GM23338 (cell line): Measurements from ENCODE around the gene RSPH1. TPM values are rescaled to one million over a fixed set of nuclear protein-coding genes. Genes with fewer than 3 reads are reported as not detected.

Source experiments
- ATAC-seq: fragments of 200-7000 bp; cut with Tn5 transposase; 3 replicates; pipeline ENCODE4 v1.9.1; 2020
- DNase-seq: peaks from one replicate; pipeline ENCODE4 v3.0.0-alpha.2; 2015; ENCODE audit warnings: low spot score
- H2AFZ ChIP-seq: fragments of 200-600 bp; sonication (generic); 2 replicates; pipeline ENCODE4 v1.8.0; 2016; ENCODE audit warnings: antibody characterized with exemption, mild to moderate bottlenecking, moderate library complexity
- H3F3A ChIP-seq: fragments of 200-600 bp; sonication (generic); replicated peaks from 2 replicates; pipeline ENCODE4 v1.8.0; 2017; ENCODE audit warnings: antibody characterized with exemption, mixed run types, low read depth
- H3K27ac ChIP-seq: fragments of 200-600 bp; sonication (generic); 2 replicates; pipeline ENCODE4 v1.6.1; 2016; ENCODE audit warnings: low read depth
- H3K27me3 ChIP-seq: fragments of 200-600 bp; sonication (generic); 2 replicates; pipeline ENCODE4 v1.8.0; 2016; ENCODE audit warnings: mild to moderate bottlenecking, mixed run types, moderate library complexity; ENCODE audit not compliant: insufficient read depth
- H3K36me3 ChIP-seq: fragments of 200-600 bp; sonication (generic); 2 replicates; pipeline ENCODE4 v1.8.0; 2016; ENCODE audit warnings: mild to moderate bottlenecking; ENCODE audit not compliant: insufficient read depth
- H3K4me1 ChIP-seq: fragments of 200-600 bp; sonication (generic); 2 replicates; pipeline ENCODE4 v1.8.0; 2016; ENCODE audit warnings: mild to moderate bottlenecking, moderate library complexity; ENCODE audit not compliant: insufficient read depth
- H3K4me2 ChIP-seq: fragments of 200-600 bp; sonication (generic); 2 replicates; pipeline ENCODE4 v1.7.1; 2017; ENCODE audit warnings: mixed run types
- H3K4me3 ChIP-seq: fragments of 200-600 bp; sonication (generic); 2 replicates; pipeline ENCODE4 v1.6.1; 2016; ENCODE audit warnings: mixed run types
- H3K79me2 ChIP-seq: fragments of 200-600 bp; sonication (generic); replicated peaks from 2 replicates; pipeline ENCODE4 v1.8.0; 2017; ENCODE audit warnings: mild to moderate bottlenecking; ENCODE audit not compliant: insufficient read depth
- H3K9me2 ChIP-seq: fragments of 200-600 bp; sonication (generic); 2 replicates; pipeline ENCODE4 v1.8.0; 2017; ENCODE audit not compliant: insufficient read depth
- H4K20me1 ChIP-seq: fragments of 200-600 bp; sonication (generic); replicated peaks from 2 replicates; pipeline ENCODE4 v1.8.0; 2017; ENCODE audit warnings: mild to moderate bottlenecking; ENCODE audit not compliant: insufficient read depth
- H3K27ac Mint-ChIP-seq: 2 replicates; pipeline ENCODE4 v1.8.0; 2020; ENCODE audit warnings: inconsistent platforms, mild to moderate bottlenecking, moderate library complexity, mixed read lengths
- H3K27me3 Mint-ChIP-seq: 3 replicates; pipeline ENCODE4 v1.8.0; 2022; ENCODE audit warnings: low read depth, mild to moderate bottlenecking, moderate library complexity, mixed read lengths, inconsistent platforms; ENCODE audit not compliant: insufficient read depth, poor library complexity
- H3K36me3 Mint-ChIP-seq: 3 replicates; pipeline ENCODE4 v1.8.0; 2021; ENCODE audit warnings: low read depth, mild to moderate bottlenecking, inconsistent platforms, moderate library complexity, mixed read lengths
- H3K4me1 Mint-ChIP-seq: 3 replicates; pipeline ENCODE4 v1.8.0; 2020; ENCODE audit warnings: mild to moderate bottlenecking, inconsistent platforms, mixed read lengths
- H3K4me3 Mint-ChIP-seq: 3 replicates; pipeline ENCODE4 v1.8.0; 2021; ENCODE audit warnings: moderate library complexity, mild to moderate bottlenecking, inconsistent platforms, mixed read lengths
- H3K9me3 Mint-ChIP-seq: 3 replicates; pipeline ENCODE4 v1.8.0; 2020; ENCODE audit warnings: moderate library complexity, mild to moderate bottlenecking, inconsistent platforms, mixed read lengths
- CREB1 ChIP-seq: fragments of 250-450 bp; sonication (Bioruptor Pico); IDR thresholded peaks from 2 replicates; pipeline ENCODE4 v1.5.0; 2020; ENCODE audit warnings: low read depth, mild to moderate bottlenecking, moderate library complexity
- CTCF ChIP-seq, 2 experiments: fragments of 200-600 bp in 1 of 2; sonication (generic) in 1 of 2; conservative IDR thresholded peaks; 2 replicates each; pipeline versions ENCODE4 v1.5.1 to v1.6.1; 2016 to 2017; ENCODE audit warnings: antibody characterized with exemption in 2 of 2, low read depth in 2 of 2, mild to moderate bottlenecking in 2 of 2, moderate library complexity in 1 of 2
- ETS1 ChIP-seq: IDR thresholded peaks from 2 replicates; pipeline ENCODE4 v1.6.1; 2016; ENCODE audit warnings: antibody characterized with exemption
- EZH2 ChIP-seq: fragments of 200-600 bp; sonication (generic); IDR thresholded peaks from one replicate; pipeline ENCODE4 v1.8.0; 2017; ENCODE audit warnings: antibody characterized with exemption, mild to moderate bottlenecking, low read depth; ENCODE audit not compliant: unreplicated experiment
- EZH2phosphoT487 ChIP-seq: fragments of 200-600 bp; sonication (generic); IDR thresholded peaks from one replicate; pipeline ENCODE4 v1.8.1; 2018; ENCODE audit warnings: antibody characterized with exemption; ENCODE audit not compliant: unreplicated experiment
- JUNB ChIP-seq: IDR thresholded peaks from one replicate; pipeline ENCODE4 v1.6.1; 2016; ENCODE audit warnings: antibody characterized with exemption; ENCODE audit not compliant: unreplicated experiment
- NANOG ChIP-seq: IDR thresholded peaks from 2 replicates; pipeline ENCODE4 v1.6.1; 2016; ENCODE audit warnings: antibody characterized with exemption, borderline replicate concordance
- POLR2AphosphoS5 ChIP-seq: IDR thresholded peaks from 2 replicates; pipeline ENCODE4 v1.6.1; 2016; ENCODE audit warnings: antibody characterized with exemption, low read depth
- REST ChIP-seq: IDR thresholded peaks from one replicate; pipeline ENCODE4 v1.6.1; 2018; ENCODE audit warnings: antibody characterized with exemption; ENCODE audit not compliant: unreplicated experiment
- STAT1 ChIP-seq: IDR thresholded peaks from one replicate; pipeline ENCODE4 v1.6.1; 2016; ENCODE audit warnings: antibody characterized with exemption; ENCODE audit not compliant: unreplicated experiment
- ZNF114 ChIP-seq: fragments of 250-450 bp; sonication (Bioruptor Pico); IDR thresholded peaks from 2 replicates; pipeline ENCODE4 v1.5.0; 2020; ENCODE audit warnings: mild to moderate bottlenecking, moderate library complexity
- ZNF331 ChIP-seq: fragments of 250-450 bp; sonication (Bioruptor Pico); IDR thresholded peaks from 2 replicates; pipeline ENCODE4 v1.5.0; 2020; ENCODE audit warnings: low read depth, mild to moderate bottlenecking, moderate library complexity
- ZNF462 ChIP-seq: fragments of 250-450 bp; sonication (Bioruptor Pico); IDR thresholded peaks from 2 replicates; pipeline ENCODE4 v1.5.0; 2020; ENCODE audit warnings: mild to moderate bottlenecking, moderate library complexity
- polyA plus RNA-seq: library from polyadenylated mRNA; unstranded; fragments of >200 nt; fragmentation: Nextera tagmentation; extraction: Ambion mirVana; gene quantifications from 2 replicates; pipeline ENCODE4 v1.2.1, GENCODE V29; 2016
- total RNA-seq: library from RNA; depleted of rRNA; stranded (reverse); fragments of >200 nt; shearing (Covaris generic); gene quantifications from 2 replicates; pipeline ENCODE4 v1.2.3, GENCODE V29; 2014

The RSPH1 gene
- total and polyA plus RNA-seq, 2 experiments from 2014 or later, result 0.23 TPM; not detected in 1

- no peak for TF ChIP-seq POLR2AphosphoS5
- no peak for TF ChIP-seq ZNF331
- TF ChIP-seq ZNF114 (CRISPR knock-in tag), result no peak
- no peak for TF ChIP-seq STAT1
- TF ChIP-seq CTCF (conservative IDR thresholded peaks at IDR 0.05; ENCODE audit: low read depth in 2 of 2), result no peak
- TF ChIP-seq ETS1, result no peak
- no peak for TF ChIP-seq NANOG
- no peak for TF ChIP-seq ZNF462 (CRISPR knock-in tag)
- TF ChIP-seq REST, result no peak
- no peak for TF ChIP-seq JUNB
- no peak for TF ChIP-seq CREB1 (CRISPR knock-in tag)
- no peak for TF ChIP-seq EZH2
- TF ChIP-seq EZH2phosphoT487, result no peak
- H3K79me2 ChIP-seq, result no peaks in the 10 kb centered on the region
- Mint-ChIP-seq H3K27me3 (peaks cover 11% of the 10 kb centered on the region), H3K4me3 (peak overlapping the region; percentile 84; the same call in 1 of the 3 replicates), H3K27ac (no peak overlapping the region), H3K36me3 (no peaks in the 10 kb centered on the region), H3K4me1 (peaks cover 25% of the 10 kb centered on the region; the same call in 2 of the 3 replicates), H3K9me3 (no peaks in the 10 kb centered on the region; the same call in 2 of the 3 replicates)
- no peak for DNase-seq
- H3K27ac ChIP-seq, result no peak overlapping the region
- H3K27me3 ChIP-seq, result no peaks in the 10 kb centered on the region
- H3K9me2 ChIP-seq, result 0 out of 2 replicates have a peak, but pooled peaks cover 5% of the 10 kb centered on the region
- no peaks in the 10 kb centered on the region for H3K36me3 ChIP-seq
- ATAC-seq, result no peak
- H3K4me2 ChIP-seq, result peak overlapping the region; percentile 95; the same call in 1 of the 2 replicates
- 0 out of 2 replicates have a peak, but pooled peaks cover 6% of the 10 kb centered on the region for H3F3A ChIP-seq
- H3K4me3 ChIP-seq, result peak overlapping the region; percentile 76; the same call in 1 of the 2 replicates
- peaks cover 7% of the 10 kb centered on the region; the same call in 1 of the 2 replicates for H3K4me1 ChIP-seq
- no peaks in the 10 kb centered on the region for H4K20me1 ChIP-seq
- H2AFZ ChIP-seq, result no peak overlapping the region; the same call in 1 of the 2 replicates
Measured at GRCh38 chr21:42495027-42495426, 997 bp downstream of the RSPH1 start.
